Progenitor cell of endocrine pancreas (in vitro differentiated cells): ENCODE results near the gene NOS1AP. TPM values are rescaled to one million over a fixed set of nuclear protein-coding genes. Genes with fewer than 3 reads are reported as not detected.

ENCODE experiments used
- DNase-seq: peaks from one replicate; pipeline ENCODE4 v3.0.0; 2021; ENCODE audit warnings: low spot score; ENCODE audit not compliant: unreplicated experiment
- H3K27ac Mint-ChIP-seq: 2 replicates; pipeline ENCODE4 v1.8.0; 2021; ENCODE audit warnings: mild to moderate bottlenecking, moderate library complexity, mixed read lengths
- H3K27me3 Mint-ChIP-seq: 2 replicates; pipeline ENCODE4 v1.8.0; 2021; ENCODE audit warnings: mixed read lengths
- H3K36me3 Mint-ChIP-seq: 2 replicates; pipeline ENCODE4 v1.8.0; 2022; ENCODE audit warnings: mixed read lengths; ENCODE audit not compliant: insufficient read depth
- H3K4me1 Mint-ChIP-seq: 2 replicates; pipeline ENCODE4 v1.8.0; 2021; ENCODE audit warnings: low read depth, mixed read lengths
- H3K4me3 Mint-ChIP-seq: 2 replicates; pipeline ENCODE4 v1.8.0; 2021; ENCODE audit warnings: low read depth, mild to moderate bottlenecking, moderate library complexity, mixed read lengths
- H3K9me3 Mint-ChIP-seq: 2 replicates; pipeline ENCODE4 v1.8.0; 2021; ENCODE audit warnings: low read depth, mixed read lengths
- total RNA-seq: library from RNA; stranded (reverse); gene quantifications from 2 replicates; pipeline ENCODE4 v1.2.1, GENCODE V29; 2021
- TF ChIP-seq, protein P1 (sequence below): fragments of 200-600 bp; sonication (generic); IDR thresholded peaks from one replicate; pipeline ENCODE4 v1.5.0; 2021; ENCODE audit warnings: antibody characterized with exemption, mild to moderate bottlenecking; ENCODE audit not compliant: unreplicated experiment

The NOS1AP gene
- total RNA-seq, 1 donor from 2014 or later, result 5.6 TPM

- Mint-ChIP-seq H3K27ac (no peak overlapping the region), H3K4me3 (no peak overlapping the region), H3K27me3 (no peaks in the 10 kb centered on the region), H3K4me1 (peaks cover 12% of the 10 kb centered on the region), H3K9me3 (no peaks in the 10 kb centered on the region), H3K36me3 (no peaks in the 10 kb centered on the region)
- TF ChIP-seq, protein P1, sequence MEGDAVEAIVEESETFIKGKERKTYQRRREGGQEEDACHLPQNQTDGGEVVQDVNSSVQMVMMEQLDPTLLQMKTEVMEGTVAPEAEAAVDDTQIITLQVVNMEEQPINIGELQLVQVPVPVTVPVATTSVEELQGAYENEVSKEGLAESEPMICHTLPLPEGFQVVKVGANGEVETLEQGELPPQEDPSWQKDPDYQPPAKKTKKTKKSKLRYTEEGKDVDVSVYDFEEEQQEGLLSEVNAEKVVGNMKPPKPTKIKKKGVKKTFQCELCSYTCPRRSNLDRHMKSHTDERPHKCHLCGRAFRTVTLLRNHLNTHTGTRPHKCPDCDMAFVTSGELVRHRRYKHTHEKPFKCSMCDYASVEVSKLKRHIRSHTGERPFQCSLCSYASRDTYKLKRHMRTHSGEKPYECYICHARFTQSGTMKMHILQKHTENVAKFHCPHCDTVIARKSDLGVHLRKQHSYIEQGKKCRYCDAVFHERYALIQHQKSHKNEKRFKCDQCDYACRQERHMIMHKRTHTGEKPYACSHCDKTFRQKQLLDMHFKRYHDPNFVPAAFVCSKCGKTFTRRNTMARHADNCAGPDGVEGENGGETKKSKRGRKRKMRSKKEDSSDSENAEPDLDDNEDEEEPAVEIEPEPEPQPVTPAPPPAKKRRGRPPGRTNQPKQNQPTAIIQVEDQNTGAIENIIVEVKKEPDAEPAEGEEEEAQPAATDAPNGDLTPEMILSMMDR, result no peak
- DNase-seq, result no peak
Observed at GRCh38 chr1:162321809-162322422, 252.4 kb downstream of the NOS1AP start.

- H3K27ac Mint-ChIP-seq, result no peak overlapping the region
- DNase-seq, result no peak
- H3K36me3 Mint-ChIP-seq, result no peaks in the 10 kb centered on the region
- no peaks in the 10 kb centered on the region for H3K27me3 Mint-ChIP-seq
- TF ChIP-seq, protein P1, result no peak
- H3K9me3 Mint-ChIP-seq, result no peaks in the 10 kb centered on the region
- H3K4me1 Mint-ChIP-seq, result peaks cover 6% of the 10 kb centered on the region
- no peak overlapping the region for H3K4me3 Mint-ChIP-seq
Observed at GRCh38 chr1:162323023-162323422, 253.5 kb downstream of the NOS1AP start.

DNA sequence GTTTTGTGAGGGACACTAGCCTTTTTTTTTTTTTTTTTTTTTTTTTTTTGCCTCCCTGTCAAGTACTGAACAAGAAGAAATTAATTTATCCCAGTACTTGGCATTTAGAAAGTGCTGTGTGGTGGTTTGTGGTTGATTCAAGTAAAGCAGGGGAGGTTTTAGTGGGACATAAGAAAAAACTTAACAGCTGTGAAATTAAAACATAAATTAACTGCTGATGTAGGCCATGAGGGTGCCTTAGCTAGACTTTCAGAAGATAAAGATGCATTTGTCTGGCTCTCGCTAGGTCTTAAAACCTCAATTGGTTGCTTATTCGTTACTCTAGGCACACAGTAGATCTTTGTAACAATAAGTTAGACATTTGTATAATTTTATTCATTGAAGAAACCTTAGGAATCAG, 254.9 kb downstream of the NOS1AP start:
- Mint-ChIP-seq H3K27ac (no peak overlapping the region), H3K36me3 (no peaks in the 10 kb centered on the region), H3K27me3 (no peaks in the 10 kb centered on the region), H3K4me1 (no peaks in the 10 kb centered on the region), H3K4me3 (no peak overlapping the region), H3K9me3 (no peaks in the 10 kb centered on the region)
- TF ChIP-seq, protein P1, result no peak
- DNase-seq, result no peak

- Mint-ChIP-seq H3K9me3 (no peaks in the 10 kb centered on the region), H3K4me1 (no peaks in the 10 kb centered on the region), H3K27me3 (no peaks in the 10 kb centered on the region), H3K27ac (no peak overlapping the region), H3K36me3 (no peaks in the 10 kb centered on the region), H3K4me3 (no peak overlapping the region)
- DNase-seq, result no peak
- TF ChIP-seq, protein P1, result no peak
Observed at GRCh38 chr1:162326559-162326958, 257.1 kb downstream of the NOS1AP start.

GRCh38 chr1:162327144-162327787, 257.8 kb downstream of the NOS1AP start:
- Mint-ChIP-seq H3K27me3 (no peaks in the 10 kb centered on the region), H3K4me3 (no peak overlapping the region), H3K4me1 (no peaks in the 10 kb centered on the region), H3K9me3 (no peaks in the 10 kb centered on the region), H3K36me3 (no peaks in the 10 kb centered on the region), H3K27ac (no peak overlapping the region)
- TF ChIP-seq, protein P1, result no peak
- no peak for DNase-seq
